NCI-H748 (cell line): ENCODE results near the gene PURA.

Experiments used
- DNase-seq: peaks from one replicate; lab custom pipeline; 2025; ENCODE audit not compliant: unreplicated experiment; lab: John Stamatoyannopoulos, UW

The PURA gene

DNA sequence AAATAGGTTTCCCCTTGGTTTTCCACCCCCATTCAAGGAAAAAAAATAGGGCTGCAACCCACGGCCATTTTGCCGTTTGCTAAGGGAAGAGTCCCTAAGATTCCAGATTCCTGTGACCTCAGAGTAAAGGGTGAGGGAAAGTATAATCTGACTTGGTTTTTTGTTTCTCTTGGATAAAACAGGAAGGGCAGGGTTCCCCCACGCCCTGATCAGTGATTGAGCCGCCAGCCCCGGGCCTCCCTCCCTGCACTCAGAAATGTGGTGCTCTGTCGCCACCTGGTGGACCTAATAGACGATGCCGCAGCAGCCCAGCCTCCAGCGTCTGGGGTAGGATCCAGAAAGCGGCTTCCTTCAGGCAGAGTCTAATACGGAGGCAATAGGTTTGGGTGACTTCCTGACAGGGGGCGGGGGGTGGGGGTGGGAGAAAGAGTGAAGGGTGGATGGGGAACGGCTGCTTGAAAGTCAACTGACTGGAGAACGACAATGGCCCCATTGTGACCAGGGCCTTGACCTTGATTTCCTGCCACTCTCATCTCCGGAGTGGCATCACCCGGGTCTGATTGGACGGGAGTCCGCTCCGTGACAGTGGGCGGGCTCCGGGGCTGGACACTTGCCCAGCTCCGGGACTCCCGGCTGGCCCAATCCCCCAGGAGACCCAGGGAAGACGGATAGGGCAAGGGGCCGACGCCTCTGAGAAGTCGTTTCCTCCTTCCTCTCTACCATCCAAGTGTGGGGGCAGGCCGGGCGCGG is 43.3 kb downstream of the PURA start:
- DNase-seq: peak; percentile 80

DNA sequence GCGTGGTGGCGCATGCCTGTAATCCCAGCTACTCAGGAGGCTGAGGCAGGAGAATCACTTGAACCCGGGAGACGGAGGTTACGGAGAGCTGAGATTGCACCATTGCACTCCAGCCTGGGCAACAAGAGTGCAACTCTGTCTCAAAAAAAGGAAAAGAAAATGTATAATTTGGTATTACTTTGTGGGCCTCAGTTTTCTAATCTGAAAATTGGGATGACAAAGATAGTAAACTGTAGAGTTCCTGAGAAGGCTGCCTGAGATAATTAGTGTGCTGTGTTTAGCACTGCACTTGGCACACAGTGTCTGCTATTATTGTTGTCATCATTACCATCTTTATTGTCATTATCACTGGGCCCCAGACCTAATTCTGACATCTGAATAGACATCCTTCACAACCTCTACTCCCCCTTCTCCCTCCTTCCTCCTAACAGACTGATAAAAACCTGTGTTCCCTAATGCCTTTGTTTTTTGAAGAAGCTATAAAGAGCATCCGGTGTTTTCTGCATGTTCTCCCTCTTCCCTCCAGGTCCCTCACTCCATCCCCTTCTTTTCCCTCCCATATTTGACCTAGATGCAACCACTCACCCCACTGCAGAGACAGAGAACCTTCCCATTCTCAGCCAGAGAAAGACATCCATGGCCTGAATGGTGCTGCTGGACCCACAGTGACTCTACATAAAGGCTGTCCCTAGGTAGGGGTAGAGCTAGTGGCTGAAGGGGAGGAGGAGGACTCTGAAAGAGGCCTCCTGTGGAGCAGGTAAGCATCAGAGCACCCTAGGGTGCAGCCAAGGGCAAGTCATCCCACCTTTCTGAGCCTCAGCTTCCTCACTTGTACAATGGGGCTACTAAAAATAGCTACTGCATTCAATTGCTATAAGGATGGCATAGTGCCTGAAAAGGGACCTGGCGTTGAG is 45.4 kb downstream of the PURA start:
- DNase-seq: no peak

GRCh38 chr5:140162275-140162674 is 48.4 kb downstream of the PURA start:
- no peak for DNase-seq

DNA sequence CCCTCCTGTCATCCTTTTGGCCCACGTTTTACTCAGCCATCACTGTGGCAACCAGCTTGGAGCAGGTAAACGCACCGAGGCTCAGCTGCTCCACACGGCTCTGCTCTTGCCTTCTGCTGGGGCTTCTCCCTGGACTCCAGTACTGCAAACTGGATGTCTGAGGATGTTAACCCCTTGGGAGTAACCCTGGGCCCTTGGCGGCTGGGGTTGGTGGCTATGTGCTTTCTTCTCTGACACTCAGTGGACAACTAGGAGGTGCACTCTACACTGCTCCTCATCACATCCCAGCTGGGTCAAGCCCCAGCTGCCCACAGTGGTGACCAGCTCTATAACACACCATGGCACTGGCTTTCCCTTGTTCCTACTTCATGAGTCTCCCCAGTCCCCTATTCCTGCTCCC is 48.9 kb downstream of the PURA start:
- no peak for DNase-seq

DNA sequence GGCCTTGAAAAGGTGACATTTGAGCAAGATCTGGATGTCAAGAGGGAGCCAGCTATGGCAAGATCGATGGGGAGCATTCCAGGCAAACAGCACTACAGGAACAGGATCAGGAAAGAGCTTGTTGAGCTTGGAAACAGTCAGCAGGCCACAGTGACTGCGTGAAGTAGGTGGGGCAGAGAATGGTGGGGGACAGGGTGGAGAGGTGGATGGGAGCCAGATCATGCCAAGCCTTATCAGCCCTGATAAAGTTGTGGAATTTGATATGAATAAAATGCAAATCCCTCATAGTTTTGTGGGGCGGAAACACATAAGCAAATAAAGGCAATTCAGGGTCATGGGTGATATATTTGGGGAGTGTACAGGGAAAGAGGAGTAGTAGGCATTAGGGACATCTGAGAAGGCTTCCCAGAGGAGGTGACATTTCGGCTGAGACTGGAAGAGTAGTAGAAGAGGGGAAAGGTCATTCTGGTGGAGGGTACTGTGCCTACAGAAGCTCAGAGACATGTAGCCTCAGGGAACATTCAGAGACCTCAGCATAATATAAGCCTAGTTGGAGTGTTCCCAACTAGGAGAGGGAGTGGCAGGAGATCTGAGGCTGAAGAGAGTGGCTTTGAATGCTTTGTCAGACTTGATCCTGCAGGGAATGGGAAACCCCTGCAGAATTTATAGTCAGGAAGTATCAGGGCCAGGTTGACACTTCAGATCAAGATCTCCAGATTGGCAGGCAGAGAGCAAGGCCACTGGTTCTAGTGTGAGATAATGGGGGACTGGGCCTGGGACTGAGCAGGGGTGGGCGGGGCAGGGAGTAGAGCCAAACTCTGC is 51.4 kb downstream of the PURA start:
- no peak for DNase-seq

DNA sequence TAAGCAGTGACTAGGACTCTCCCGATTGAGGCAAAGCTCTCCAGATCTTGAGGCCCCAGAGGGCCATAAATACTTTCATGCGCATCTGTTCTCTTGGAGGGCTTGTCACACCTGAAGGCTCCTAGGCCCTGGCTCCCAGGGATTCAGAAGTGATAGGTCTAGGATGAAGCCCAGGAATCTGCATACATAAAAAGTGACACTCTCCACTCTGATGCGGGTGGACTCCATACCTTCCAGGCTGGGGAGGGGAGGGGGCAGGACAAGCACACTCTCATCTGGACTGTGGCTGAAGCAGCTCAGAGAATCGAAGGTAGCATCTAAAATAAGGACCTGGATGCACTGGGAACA is 52.0 kb downstream of the PURA start:
- no peak for DNase-seq

- no peak for DNase-seq
Measured at GRCh38 chr5:140166911-140167310, 53.0 kb downstream of the PURA start.

DNA sequence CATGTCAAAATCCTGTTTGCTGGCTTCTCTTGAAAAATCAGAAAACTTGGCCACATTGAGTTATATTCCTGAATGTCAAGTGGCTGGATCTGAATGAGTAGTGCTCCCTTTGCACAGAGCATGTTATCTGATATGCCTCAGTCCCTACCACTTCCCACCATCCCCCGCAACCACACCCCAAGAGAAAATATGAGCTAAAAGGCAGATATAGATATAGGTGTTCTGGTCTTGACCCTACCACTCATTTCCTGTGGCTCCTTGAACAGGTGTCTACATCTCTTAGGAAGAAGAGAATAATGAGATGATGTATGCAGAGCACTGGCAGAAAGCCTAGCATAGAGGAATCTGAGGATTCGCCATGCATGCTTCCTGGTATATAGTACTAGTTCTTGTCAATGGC is 54.5 kb downstream of the PURA start:
- no peak for DNase-seq

DNA sequence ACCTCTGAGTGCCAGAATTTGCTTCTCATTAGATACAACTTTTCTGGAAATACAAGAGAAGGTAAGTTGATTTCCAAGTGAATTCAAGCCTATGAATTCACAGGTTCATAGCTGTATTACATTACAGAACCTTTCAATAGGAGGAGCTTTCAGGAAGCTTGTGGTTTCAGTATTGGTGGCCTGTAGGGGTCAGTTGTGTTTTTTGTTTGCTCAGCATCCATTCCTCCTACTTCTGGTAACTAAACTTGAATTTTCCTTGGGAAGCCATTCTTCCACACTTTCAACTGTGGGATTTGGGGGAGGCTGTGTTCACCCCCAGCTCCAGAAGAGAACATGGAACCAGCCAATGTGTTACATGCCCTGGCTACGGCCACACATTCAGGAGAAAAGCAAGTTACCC is 55.5 kb downstream of the PURA start:
- no peak for DNase-seq

- no peak for DNase-seq
Measured at GRCh38 chr5:140172483-140172882, 58.6 kb downstream of the PURA start.

- DNase-seq: no peak
Measured at GRCh38 chr5:140174014-140174413, 60.1 kb downstream of the PURA start.

GRCh38 chr5:140174465-140175366 is 60.8 kb downstream of the PURA start, which contains the start of gene CYSTM1:
TSS of gene CYSTM1 (plus strand) at chr5:140175188. CDS start at chr5:140194466, 19,278 bp downstream.
- DNase-seq: peak; percentile 98
